ENCODE data around the gene SWI5. TPM values are rescaled to one million over a fixed set of nuclear protein-coding genes. Genes with fewer than 3 reads are reported as not detected.

Gene SWI5
- total RNA-seq, 1 donor from 2014 or later = 16.2 TPM

- TF ChIP-seq CTCF (IDR thresholded peaks at IDR 0.05; ENCODE audit: borderline replicate concordance) = no peak
- Histone ChIP-seq H3K4me1 (no peaks in the 10 kb centered on the region), H3K36me3 (peaks cover 77% of the 10 kb centered on the region), H3K4me3 (no peak overlapping the region), H3K27ac (replicated peaks) (no peak overlapping the region), H3K9me3 (replicated peaks) (no peaks in the 10 kb centered on the region), H3K27me3 (ENCODE audit: low read depth) (no peaks in the 10 kb centered on the region)
- intact Hi-C loops (cut with micrococcal nuclease) = no loop called here
- no peak for DNase-seq
Measured at GRCh38 chr9:128265348-128265847, 10.7 kb upstream of the SWI5 start.

- Histone ChIP-seq H3K4me1 (no peaks in the 10 kb centered on the region), H3K27ac (replicated peaks) (no peak overlapping the region), H3K36me3 (peaks cover 75% of the 10 kb centered on the region), H3K4me3 (no peak overlapping the region), H3K9me3 (replicated peaks) (no peaks in the 10 kb centered on the region), H3K27me3 (ENCODE audit: low read depth) (no peaks in the 10 kb centered on the region)
- intact Hi-C loops (cut with micrococcal nuclease) = no loop called here
- no peak for DNase-seq
- no peak for TF ChIP-seq CTCF (IDR thresholded peaks at IDR 0.05; ENCODE audit: borderline replicate concordance)
Measured at GRCh38 chr9:128266868-128267590, 9.0 kb upstream of the SWI5 start.

GRCh38 chr9:128271112-128271511 is 5.0 kb upstream of the SWI5 start:
- no peaks in the 10 kb centered on the region for H3K27me3 ChIP-seq (ENCODE audit: low read depth)
- no peaks in the 10 kb centered on the region for H3K9me3 ChIP-seq (replicated peaks)
- H3K27ac ChIP-seq (replicated peaks) = no peak overlapping the region
- DNase-seq = no peak
- TF ChIP-seq CTCF (IDR thresholded peaks at IDR 0.05; ENCODE audit: borderline replicate concordance) = no peak
- peaks cover 32% of the 10 kb centered on the region for H3K4me1 ChIP-seq
- intact Hi-C loops (cut with micrococcal nuclease) = no loop called here
- H3K36me3 ChIP-seq = peaks cover 59% of the 10 kb centered on the region
- no peak overlapping the region for H3K4me3 ChIP-seq

- no peaks in the 10 kb centered on the region for H3K9me3 ChIP-seq (replicated peaks)
- peaks cover 33% of the 10 kb centered on the region for H3K4me1 ChIP-seq
- no peak overlapping the region for H3K4me3 ChIP-seq
- peaks cover 55% of the 10 kb centered on the region for H3K36me3 ChIP-seq
- intact Hi-C loops (cut with micrococcal nuclease) = no loop called here
- no peak for DNase-seq
- H3K27ac ChIP-seq (replicated peaks) = no peak overlapping the region
- no peaks in the 10 kb centered on the region for H3K27me3 ChIP-seq (ENCODE audit: low read depth)
- TF ChIP-seq CTCF (IDR thresholded peaks at IDR 0.05; ENCODE audit: borderline replicate concordance) = no peak
Measured at GRCh38 chr9:128271512-128271911, 4.6 kb upstream of the SWI5 start.

GRCh38 chr9:128274245-128274644 is 1.8 kb upstream of the SWI5 start:
- DNase-seq = no peak
- Histone ChIP-seq H3K4me3 (peak overlapping the region; percentile 93), H3K4me1 (peaks cover 58% of the 10 kb centered on the region), H3K27me3 (ENCODE audit: low read depth) (no peaks in the 10 kb centered on the region), H3K36me3 (peaks cover 33% of the 10 kb centered on the region), H3K27ac (replicated peaks) (peak overlapping the region; percentile 90), H3K9me3 (replicated peaks) (no peaks in the 10 kb centered on the region)
- intact Hi-C loops (cut with micrococcal nuclease) = no loop called here
- no peak for TF ChIP-seq CTCF (IDR thresholded peaks at IDR 0.05; ENCODE audit: borderline replicate concordance)
